Umbilical cord (tissue), 2 donors: ENCODE measurements around the gene RELB. TPM values are rescaled to one million over a fixed set of nuclear protein-coding genes. Genes with fewer than 3 reads are reported as not detected.

Source experiments
- DNase-seq: peaks from one replicate; pipeline ENCODE4 v3.0.0-alpha.2; 2015; ENCODE audit warnings: low spot score
- total RNA-seq: library from RNA; depleted of rRNA; stranded (reverse); fragments of >200 nt; gene quantifications from one replicate; pipeline ENCODE4 v1.2.3, GENCODE V29; 2014; ENCODE audit warnings: low replicate concordance; ENCODE audit not compliant: insufficient read depth

RELB gene
- total RNA-seq, 1 donor from 2014 or later, result 4.8 TPM

- DNase-seq, result peak; percentile 57
These were observed 78.0 kb downstream of the RELB start, which contains the start of gene GEMIN7 for GRCh38 chr19:45079063-45079910. Gene GEMIN7 (plus strand): TSS chr19:45079260. CDS start chr19:45090115, 10,855 bp downstream.

GRCh38 chr19:45079911-45080370, 78.7 kb downstream of the RELB start:
- no peak for DNase-seq

- no peak for DNase-seq
These were observed 80.9 kb downstream of the RELB start for GRCh38 chr19:45082170-45082569.

GRCh38 chr19:45086480-45086879, 85.2 kb downstream of the RELB start:
- no peak for DNase-seq

- DNase-seq, result no peak
These were observed 86.3 kb downstream of the RELB start for GRCh38 chr19:45087531-45087930.

Other genes starting within 250 kb of the RELB start
- 4.1 TPM for gene CBLC, start 223.6 kb upstream of the RELB start, total RNA-seq
- 22.6 TPM for gene BCAM, start 192.4 kb upstream of the RELB start, total RNA-seq
- 52.0 TPM for gene NECTIN2, start 155.2 kb upstream of the RELB start, total RNA-seq
- gene TOMM40, start 110.2 kb upstream of the RELB start, total RNA-seq, result 14.9 TPM
- gene APOE, start 95.7 kb upstream of the RELB start, total RNA-seq, result 53.4 TPM
- not detected for gene APOC1, start 86.9 kb upstream of the RELB start, total RNA-seq
- not detected for gene APOC4, start 59.2 kb upstream of the RELB start, total RNA-seq
- not detected for gene APOC2, start 55.4 kb upstream of the RELB start, total RNA-seq
- gene CLPTM1, start 46.1 kb upstream of the RELB start, total RNA-seq, result 34.4 TPM
- 12.0 TPM for gene CLASRP, start 37.6 kb downstream of the RELB start, total RNA-seq
- not detected for gene ZNF296, start 75.0 kb downstream of the RELB start, total RNA-seq
- 3.1 TPM for gene GEMIN7, start 77.8 kb downstream of the RELB start, total RNA-seq
- gene PPP1R37, start 91.7 kb downstream of the RELB start, total RNA-seq, result 40.2 TPM
- 0.48 TPM for gene NKPD1, start 159.5 kb downstream of the RELB start, total RNA-seq
- 12.5 TPM for gene TRAPPC6A, start 176.8 kb downstream of the RELB start, total RNA-seq
- 0.72 TPM for gene BLOC1S3, start 177.3 kb downstream of the RELB start, total RNA-seq
- gene EXOC3L2, start 243.9 kb downstream of the RELB start, total RNA-seq, result not detected
- 11.3 TPM for gene MARK4, start 249.8 kb downstream of the RELB start, total RNA-seq